HG02884 (cell line): ENCODE measurements around the gene CDH22.

Experiments
- ATAC-seq: cut with Tn5 transposase; IDR thresholded peaks from one replicate; pipeline ENCODE4 v1.9.1; 2021; ENCODE audit warnings: mild to moderate bottlenecking, moderate library complexity; ENCODE audit not compliant: unreplicated experiment

Gene CDH22

DNA sequence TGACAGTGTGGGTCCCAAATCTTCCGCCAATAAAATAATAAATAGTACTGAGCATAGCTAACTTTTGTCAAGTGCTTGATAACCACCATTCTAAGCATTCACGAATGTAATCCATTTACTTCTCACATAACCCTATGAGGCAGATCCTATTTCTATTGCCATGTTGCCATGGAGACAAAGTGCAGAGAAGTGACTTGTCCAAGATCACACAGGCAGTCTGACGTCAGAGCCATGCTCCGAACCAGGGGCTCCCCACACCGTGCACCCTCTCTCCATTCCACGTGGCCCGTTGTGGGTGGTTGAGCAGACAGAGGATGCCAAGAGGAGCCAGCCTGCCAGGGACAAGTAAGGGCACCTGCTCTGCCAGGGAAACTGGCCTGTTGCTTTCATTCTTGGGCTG lies 38.9 kb downstream of the CDH22 start:
- ATAC-seq = no peak

DNA sequence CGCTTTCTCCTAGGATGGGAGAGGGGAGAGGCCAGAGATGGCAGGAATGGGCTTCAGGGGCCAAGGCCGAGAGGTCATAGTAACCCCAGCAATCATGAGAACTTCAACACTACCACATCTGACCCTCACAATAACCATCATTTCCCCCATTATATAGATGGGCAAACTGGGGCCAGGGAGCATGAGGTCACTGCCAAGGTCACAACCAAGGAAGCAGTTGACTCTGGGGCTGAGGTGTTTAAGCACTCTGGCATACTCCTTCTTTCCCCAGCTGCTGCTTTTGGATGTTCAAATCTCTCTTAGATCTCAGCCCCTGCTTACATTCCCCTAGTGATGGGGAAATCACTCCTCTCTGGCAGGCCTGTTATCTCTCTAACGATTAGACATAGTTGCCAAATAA lies 39.6 kb downstream of the CDH22 start:
- no peak for ATAC-seq

- no peak for ATAC-seq
Observed at GRCh38 chr20:46268131-46268614, 40.1 kb downstream of the CDH22 start.

GRCh38 chr20:46267108-46268105 lies 40.9 kb downstream of the CDH22 start:
- ATAC-seq = no peak

- no peak for ATAC-seq
Observed at GRCh38 chr20:46265539-46265938, 42.8 kb downstream of the CDH22 start.

DNA sequence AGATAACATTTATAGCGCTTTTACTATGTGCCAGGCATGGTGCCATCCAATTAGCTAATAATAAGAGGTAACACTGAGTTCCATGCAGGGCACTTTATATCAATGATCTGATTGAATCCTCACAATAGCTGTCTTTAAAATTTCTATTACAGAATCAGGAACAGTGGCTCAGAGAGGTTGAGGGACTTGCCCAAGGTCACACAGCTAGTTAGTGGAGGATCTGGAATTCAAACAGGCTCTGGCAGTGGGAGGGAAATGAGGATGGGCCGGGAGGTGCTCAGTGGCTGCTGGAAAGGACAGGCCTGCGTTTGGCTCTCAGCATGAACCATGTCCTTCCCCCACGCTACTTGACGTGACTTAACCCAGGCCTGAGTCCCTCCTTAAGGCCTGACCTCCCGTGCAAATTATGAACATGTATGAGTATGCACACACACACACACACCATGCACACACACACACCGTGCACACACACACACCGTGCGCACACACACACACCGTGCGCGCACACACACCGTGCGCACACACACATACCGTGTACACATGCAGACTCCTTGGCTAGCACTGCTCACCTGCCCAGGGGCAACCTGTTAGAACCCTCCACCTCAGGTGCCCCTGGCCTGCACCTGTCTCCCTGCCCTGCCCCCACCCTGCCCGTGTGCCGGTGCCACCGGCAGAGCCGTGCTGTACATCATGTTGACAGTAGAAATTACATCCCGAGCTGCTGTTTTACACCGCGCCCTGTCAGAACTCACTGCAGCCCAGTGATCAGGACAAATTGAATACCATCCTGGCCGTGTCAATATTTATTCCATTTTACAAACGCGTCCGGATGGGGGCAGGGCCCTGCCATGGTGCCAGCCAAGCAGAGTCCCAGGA lies 43.7 kb downstream of the CDH22 start:
- ATAC-seq = no peak

- ATAC-seq = no peak
Observed at GRCh38 chr20:46261456-46262253, 46.6 kb downstream of the CDH22 start.

DNA sequence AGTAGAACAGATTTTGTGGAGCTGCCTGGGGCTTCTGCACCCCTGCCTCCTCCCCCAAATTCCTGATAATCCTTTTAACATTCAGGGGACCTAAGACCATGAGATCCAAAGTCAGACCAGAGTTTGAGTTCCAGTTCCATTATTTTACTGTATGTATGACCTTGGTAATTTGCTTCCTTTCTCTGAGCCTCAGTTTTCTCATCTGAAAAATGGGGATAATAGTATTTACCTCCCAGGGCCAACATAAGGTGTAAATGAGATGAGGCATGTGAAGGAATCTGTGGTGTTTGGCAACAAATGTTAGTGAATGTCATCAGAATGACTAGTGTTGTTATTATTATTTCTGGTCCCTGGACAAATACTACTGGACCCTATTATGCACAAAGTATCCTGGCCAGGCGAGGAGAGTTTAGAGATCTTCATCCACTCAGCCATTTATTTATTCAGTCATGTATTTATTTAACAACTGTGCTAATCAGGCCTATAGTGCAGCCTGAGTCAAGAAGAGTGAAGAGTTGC lies 47.3 kb downstream of the CDH22 start:
- no peak for ATAC-seq

- no peak for ATAC-seq
Observed at GRCh38 chr20:46260480-46260879, 47.8 kb downstream of the CDH22 start.

DNA sequence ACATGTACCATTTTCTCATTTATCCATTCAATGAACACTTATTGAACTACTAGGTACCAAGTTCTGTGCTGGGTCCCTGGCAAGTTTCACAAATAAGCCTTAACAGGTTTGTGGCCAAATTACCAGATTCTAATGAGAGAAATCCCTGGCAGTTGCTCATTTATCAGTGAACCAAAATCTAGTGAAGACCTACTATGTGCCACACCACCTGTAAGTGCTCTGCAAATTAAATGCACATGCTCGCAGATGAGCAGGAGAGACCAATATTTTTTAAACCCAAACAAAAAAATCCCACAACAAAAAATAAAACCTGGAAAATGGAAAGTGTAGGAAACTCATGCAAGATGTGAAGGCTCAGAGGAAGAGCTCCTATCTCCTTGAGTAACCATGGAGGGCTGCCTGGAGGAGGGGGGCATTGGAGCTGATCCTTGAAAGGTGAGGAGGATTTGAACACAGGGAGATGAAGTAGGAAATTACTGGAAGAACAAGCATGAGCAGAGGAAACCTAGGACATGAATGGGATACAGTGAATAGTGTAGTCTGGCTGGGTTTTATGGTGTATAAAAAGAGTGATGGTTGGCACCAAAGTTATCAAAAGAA lies 48.9 kb downstream of the CDH22 start:
- no peak for ATAC-seq

DNA sequence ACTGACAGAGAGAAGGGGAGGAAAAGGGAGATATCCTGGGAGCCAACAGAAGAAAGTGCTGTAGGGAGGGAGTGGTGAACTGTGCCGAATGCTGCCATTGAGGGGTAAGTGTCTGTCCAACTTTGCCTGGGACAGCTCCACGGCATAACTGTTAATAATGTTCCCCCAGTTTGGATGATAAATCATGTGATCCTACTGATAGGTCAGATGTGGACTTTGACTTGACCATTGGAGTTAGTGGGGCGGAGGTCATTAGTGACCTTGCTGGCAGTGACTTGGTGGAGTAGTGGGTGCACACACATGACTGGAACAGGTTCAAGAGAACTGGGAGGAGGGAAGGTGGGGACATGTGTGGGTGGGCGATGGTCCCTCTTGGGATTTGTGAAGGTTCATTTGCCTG lies 50.4 kb downstream of the CDH22 start:
- ATAC-seq = no peak

GRCh38 chr20:46256293-46256692 lies 52.0 kb downstream of the CDH22 start:
- ATAC-seq = no peak

GRCh38 chr20:46255440-46256104 lies 52.7 kb downstream of the CDH22 start:
- no peak for ATAC-seq

DNA sequence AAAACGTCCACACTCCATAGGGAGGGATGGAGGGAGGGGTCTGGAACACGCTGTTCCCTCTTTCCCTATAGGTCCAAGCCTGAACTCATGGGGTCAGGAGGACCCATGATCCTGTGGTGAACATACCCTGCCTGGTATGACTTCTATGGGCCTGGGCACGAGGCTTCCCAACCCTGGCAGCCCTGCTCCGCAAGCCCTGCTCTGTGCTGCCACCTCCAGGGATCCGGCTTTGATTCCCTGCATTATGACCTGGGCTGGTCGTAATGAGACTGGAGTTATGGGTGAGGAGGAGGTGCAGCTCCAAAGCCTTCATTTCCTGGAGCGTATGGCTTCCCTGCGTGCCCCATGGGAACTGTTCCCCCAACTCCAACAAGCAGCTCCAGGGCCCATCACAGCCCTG lies 54.9 kb downstream of the CDH22 start:
- ATAC-seq = no peak

DNA sequence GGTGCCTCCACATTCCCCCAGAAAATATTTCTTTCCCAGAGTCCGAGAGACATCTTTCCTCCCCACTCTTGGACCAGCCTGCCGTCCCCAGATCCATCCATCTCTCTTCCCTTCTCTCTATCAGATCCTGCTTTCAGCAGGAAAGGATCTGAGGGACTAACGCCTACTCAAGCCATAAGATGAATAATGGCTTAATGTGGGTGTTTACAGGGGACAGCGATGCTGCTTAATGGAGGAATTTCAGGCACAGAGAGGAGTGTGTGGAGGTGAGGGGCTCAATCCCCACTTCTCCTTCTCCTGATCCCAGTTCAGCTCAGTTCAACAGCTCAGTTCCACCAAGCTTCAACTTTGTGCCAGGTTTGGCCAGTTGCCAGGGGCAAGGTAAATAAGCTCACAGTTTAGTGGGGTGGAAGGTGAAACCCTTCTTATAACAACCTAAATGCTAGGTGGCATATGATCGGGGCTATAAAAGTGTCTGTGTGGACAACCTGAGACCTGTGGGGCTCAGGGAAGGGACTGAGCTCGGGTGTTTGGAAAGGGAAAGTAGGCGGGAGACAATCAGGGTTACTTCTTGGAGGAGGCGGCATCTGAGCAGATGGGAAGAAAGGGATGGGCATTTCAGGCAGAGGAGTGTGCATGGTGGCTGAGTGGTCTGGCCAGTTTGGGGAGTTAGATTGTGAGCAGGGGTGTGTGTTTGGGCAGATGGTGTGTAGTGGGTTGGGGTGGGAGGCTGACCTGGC lies 55.8 kb downstream of the CDH22 start:
- no peak for ATAC-seq

DNA sequence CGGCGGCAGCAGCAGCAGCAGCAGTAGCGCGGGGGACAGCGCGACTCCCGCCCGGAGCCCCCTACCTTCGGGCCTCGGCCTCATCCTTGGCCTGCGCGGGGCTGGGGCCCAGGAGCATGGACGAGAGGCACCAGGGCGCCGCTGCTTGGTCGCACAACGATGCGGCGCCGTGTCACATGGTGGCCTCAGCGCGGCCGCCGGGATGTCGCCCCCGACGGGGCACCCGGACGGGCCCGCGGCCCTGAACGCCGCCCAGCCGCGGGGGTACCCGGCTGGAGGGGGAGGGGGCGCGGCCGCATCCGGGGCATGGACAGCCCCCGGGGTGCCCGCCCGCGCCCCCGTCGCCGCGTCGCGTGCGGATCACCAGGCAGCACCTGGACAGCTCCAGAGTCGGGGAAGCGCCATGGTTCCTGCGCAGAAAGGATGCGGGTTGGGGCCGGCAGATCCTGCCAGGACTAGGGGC lies 57.1 kb downstream of the CDH22 start:
- no peak for ATAC-seq

DNA sequence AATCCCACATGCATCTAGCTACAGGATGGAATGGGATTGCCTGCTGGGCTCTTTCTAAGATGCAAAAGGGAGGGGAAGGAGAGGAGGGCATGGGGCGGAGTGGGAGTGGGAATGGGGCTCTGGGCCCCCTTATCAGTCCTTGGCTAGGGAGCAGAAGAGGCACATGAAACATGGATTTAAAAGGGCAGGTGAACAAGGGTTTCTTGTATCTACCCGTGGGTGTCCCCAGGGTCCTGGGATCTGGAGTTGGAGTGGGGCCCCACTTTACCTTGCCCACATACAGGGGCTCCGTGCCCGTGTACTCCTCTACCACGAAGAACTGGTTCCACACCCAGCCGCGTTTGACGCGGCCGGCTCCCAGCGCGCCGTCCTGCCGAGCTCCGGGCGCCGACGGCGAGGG lies 57.5 kb downstream of the CDH22 start:
- no peak for ATAC-seq

- ATAC-seq = no peak
Observed at GRCh38 chr20:46249671-46250070, 58.6 kb downstream of the CDH22 start.

DNA sequence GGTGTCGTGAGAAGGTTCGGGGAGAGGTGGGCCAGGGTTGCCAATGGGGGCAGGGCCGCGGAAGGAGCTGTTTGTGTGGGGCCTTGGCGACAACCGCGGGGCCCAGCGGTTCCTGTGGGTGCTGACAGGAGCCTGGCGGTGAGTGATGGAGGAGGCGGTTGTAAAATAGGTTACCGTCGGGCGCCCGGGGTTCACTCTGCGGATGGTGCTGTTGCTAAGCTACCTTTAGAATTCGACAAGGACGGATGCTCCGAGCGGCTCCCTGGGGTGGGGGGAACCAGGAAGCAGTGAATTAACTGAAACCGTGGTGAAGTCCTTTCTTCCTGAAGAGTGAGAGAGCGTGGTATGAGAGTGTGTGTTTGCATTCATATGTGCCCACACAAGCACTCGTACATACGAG lies 61.7 kb downstream of the CDH22 start:
- ATAC-seq = no peak
